Measurements from ENCODE around the gene SLCO2B1. TPM values are rescaled to one million over a fixed set of nuclear protein-coding genes. Genes with fewer than 3 reads are reported as not detected.

The SLCO2B1 gene
- total RNA-seq, 1 experiment from 2014 or later, result not detected

GRCh38 chr11:75155570-75156422, 4.9 kb downstream of the SLCO2B1 start:
- H4K20me1 ChIP-seq (ENCODE audit: control insufficient read depth, insufficient read depth, insufficient read length), result no peaks in the 10 kb centered on the region
- Mint-ChIP-seq H3K4me3 (no peak overlapping the region; a peak in 1 of 5 replicates), H3K27me3 (ENCODE audit: low read depth) (peaks cover 13% of the 10 kb centered on the region), H3K9me3 (peaks cover 0 to 4% of the 10 kb centered on the region in 2 experiments; a peak in 2 of 5 replicates), H3K27ac (no peak overlapping the region; a peak in 1 of 7 replicates), H3K4me1 (peaks cover 0 to 4% of the 10 kb centered on the region in 2 experiments; a peak in 1 of 4 replicates), H3K36me3 (ENCODE audit: insufficient read depth in 1 of 3, low read depth in 3 of 3) (no peaks in the 10 kb centered on the region; a peak in 1 of 7 replicates)
- no peak overlapping the region for H3K56ac ChIP-seq (ENCODE audit: insufficient read length, low read depth, low read length)
- H3K9ac ChIP-seq (ENCODE audit: extremely low read depth, insufficient read length, low read length), result no peak overlapping the region
- H3K4ac ChIP-seq (ENCODE audit: low read depth, low read length), result no peak overlapping the region
- H4K8ac ChIP-seq (replicated peaks; ENCODE audit: insufficient read length, low read depth, low read length), result no peak overlapping the region
- no peak overlapping the region for H2AFZ ChIP-seq (ENCODE audit: low read length)
- H2BK120ac ChIP-seq (ENCODE audit: low read depth, low read length, poor library complexity, severe bottlenecking), result no peak overlapping the region
- no peak overlapping the region for H3K4me2 ChIP-seq (ENCODE audit: insufficient read depth, insufficient read length, low read length)
- no peak overlapping the region for H2BK20ac ChIP-seq (ENCODE audit: low read depth, low read length, poor library complexity, severe bottlenecking)
- H3K14ac ChIP-seq (ENCODE audit: insufficient read depth, low read length), result no peak overlapping the region
- H3K79me1 ChIP-seq (ENCODE audit: insufficient read depth, low read depth, low read length, poor library complexity, severe bottlenecking), result no peaks in the 10 kb centered on the region
- H3K9me3 ChIP-seq (ENCODE audit: control insufficient read depth, low read depth, low read length), result peaks cover 3% of the 10 kb centered on the region
- no peaks in the 10 kb centered on the region for H3K27me3 ChIP-seq (ENCODE audit: insufficient read depth, low read length)
- no peak for DNase-seq
- no peak overlapping the region for H2BK5ac ChIP-seq (ENCODE audit: insufficient read length, low read length)
- no peak overlapping the region for H2BK12ac ChIP-seq (ENCODE audit: insufficient read length, low read depth, low read length)
- no peak overlapping the region for H3K27ac ChIP-seq (ENCODE audit: insufficient read length, low read depth, low read length)
- no peaks in the 10 kb centered on the region for H3K79me2 ChIP-seq (ENCODE audit: insufficient read depth, low read length)
- H3T11ph ChIP-seq (ENCODE audit: low read length), result no peak overlapping the region
- H3K23ac ChIP-seq (ENCODE audit: insufficient read length, low read depth, low read length), result no peak overlapping the region
- no CpG with 5 or more reads among the region's 13 CpGs for WGBS (ENCODE audit: extremely low coverage, insufficient read length, low lambda C conversion rate)
- H2AK5ac ChIP-seq (ENCODE audit: insufficient read length, low read length), result no peak overlapping the region
- TF ChIP-seq, protein P1, sequence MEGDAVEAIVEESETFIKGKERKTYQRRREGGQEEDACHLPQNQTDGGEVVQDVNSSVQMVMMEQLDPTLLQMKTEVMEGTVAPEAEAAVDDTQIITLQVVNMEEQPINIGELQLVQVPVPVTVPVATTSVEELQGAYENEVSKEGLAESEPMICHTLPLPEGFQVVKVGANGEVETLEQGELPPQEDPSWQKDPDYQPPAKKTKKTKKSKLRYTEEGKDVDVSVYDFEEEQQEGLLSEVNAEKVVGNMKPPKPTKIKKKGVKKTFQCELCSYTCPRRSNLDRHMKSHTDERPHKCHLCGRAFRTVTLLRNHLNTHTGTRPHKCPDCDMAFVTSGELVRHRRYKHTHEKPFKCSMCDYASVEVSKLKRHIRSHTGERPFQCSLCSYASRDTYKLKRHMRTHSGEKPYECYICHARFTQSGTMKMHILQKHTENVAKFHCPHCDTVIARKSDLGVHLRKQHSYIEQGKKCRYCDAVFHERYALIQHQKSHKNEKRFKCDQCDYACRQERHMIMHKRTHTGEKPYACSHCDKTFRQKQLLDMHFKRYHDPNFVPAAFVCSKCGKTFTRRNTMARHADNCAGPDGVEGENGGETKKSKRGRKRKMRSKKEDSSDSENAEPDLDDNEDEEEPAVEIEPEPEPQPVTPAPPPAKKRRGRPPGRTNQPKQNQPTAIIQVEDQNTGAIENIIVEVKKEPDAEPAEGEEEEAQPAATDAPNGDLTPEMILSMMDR (conservative IDR thresholded peaks at IDR 0.05), result no peak
- H4K91ac ChIP-seq (ENCODE audit: insufficient read length, low read depth, low read length), result no peak overlapping the region
- no peak overlapping the region for H4K5ac ChIP-seq (ENCODE audit: insufficient read length, low read depth, low read length)
- no peak overlapping the region for H2BK15ac ChIP-seq (ENCODE audit: low read depth, low read length)
- H3K18ac ChIP-seq (ENCODE audit: insufficient read length, low read depth, low read length), result no peak overlapping the region
- no peaks in the 10 kb centered on the region for H3K23me2 ChIP-seq (ENCODE audit: insufficient read length, low read depth, low read length, poor library complexity, severe bottlenecking)
- no peaks in the 10 kb centered on the region for H3K4me1 ChIP-seq (ENCODE audit: insufficient read depth, low read length)

Measured in H9 (cell line).